Left lung (tissue), 10 donors: ENCODE measurements around the gene GRAMD4. TPM values are rescaled to one million over a fixed set of nuclear protein-coding genes. Genes with fewer than 3 reads are reported as not detected.

Source experiments
- ATAC-seq: fragments of 200-7000 bp; cut with Tn5 transposase; one replicate; pipeline ENCODE4 v1.9.1; 2020; ENCODE audit warnings: moderate library complexity
- DNase-seq, 4 donors: peaks; one replicate each; pipeline ENCODE4 v3.0.0-alpha.2; 2013 to 2020
- H3K27ac ChIP-seq, 2 donors: fragments of 200-600 bp; sonication (generic) in 1 of 2; one replicate each; pipeline versions ENCODE4 v1.5.0 to v1.8.0; 2020 to 2021
- H3K27me3 ChIP-seq, 2 donors: fragments of 200-600 bp; sonication (generic) in 1 of 2; one replicate each; pipeline versions ENCODE4 v1.5.0 to v1.8.0; 2020 to 2021
- H3K36me3 ChIP-seq, 2 donors: fragments of 200-600 bp; sonication (generic) in 1 of 2; one replicate each; pipeline versions ENCODE4 v1.5.0 to v1.8.0; 2020 to 2021
- H3K4me1 ChIP-seq, 2 donors: fragments of 200-600 bp; one replicate each; pipeline ENCODE4 v1.8.0; 2021
- H3K4me3 ChIP-seq, 2 donors: fragments of 200-600 bp; sonication (generic) in 1 of 2; one replicate each; pipeline versions ENCODE4 v1.5.0 to v1.8.0; 2020 to 2021; ENCODE audit warnings: mild to moderate bottlenecking in 1 of 2
- H3K9me3 ChIP-seq, 2 donors: fragments of 200-600 bp; sonication (generic) in 1 of 2; one replicate each; pipeline versions ENCODE4 v1.5.0 to v1.8.0; 2020 to 2021
- CTCF ChIP-seq, 2 donors: fragments of 200-600 bp; sonication (generic) in 1 of 2; IDR thresholded peaks; one replicate each; pipeline versions ENCODE4 v1.5.0 to v1.8.0; 2021; ENCODE audit warnings: antibody characterized with exemption in 2 of 2
- intact Hi-C, 2 donors: fragments of 100-400 bp; cut with DNase I; formaldehyde crosslinking; loops; one replicate each; pipeline versions ENCODE4 v1.11.2 to v1.14.2; 2022
- polyA plus RNA-seq, 6 donors: library from polyadenylated mRNA; unstranded; fragments of 120-200 nt; gene quantifications; one replicate each; pipeline ENCODE4 v1.2.1, GENCODE V29; 2013; ENCODE audit not compliant: insufficient read length in 6 of 6
- total RNA-seq, 2 donors: library from RNA; stranded (reverse); fragmentation: NEBNext Ultra II Directional; extraction: Animal tissue kit (Norgen Biotek cat#: 25700); gene quantifications; one replicate each; pipeline ENCODE4 v1.2.1, GENCODE V29; 2021
- donor health status: DM: no; HTN: yes; CAD: no.
- donor health status: DM: no; HTN: no; CAD: no.

The GRAMD4 gene
- total and polyA plus RNA-seq, 8 donors: 25.2 to 78.2 (median 36.6) TPM

GRCh38 chr22:46614025-46614931 is 5.9 kb upstream of the GRAMD4 start:
- Histone ChIP-seq H3K9me3 (no peaks in the 10 kb centered on the region), H3K36me3 (no peaks in the 10 kb centered on the region), H3K4me1 (peaks cover 13 to 59% of the 10 kb centered on the region in 2 donors), H3K27me3 (no peaks in the 10 kb centered on the region), H3K27ac (peak overlapping the region in 1 of 2 donors; percentile 45), H3K4me3 (peak overlapping the region in 1 of 2 donors; percentile 10)
- intact Hi-C loops: no loop called here
- ATAC-seq (no peak), DNase-seq (peak in 1 of 4 donors; percentile 87)
- TF ChIP-seq CTCF (IDR thresholded peaks at IDR 0.05): no peak

- ATAC-seq (peak; percentile 8), DNase-seq (peak in 1 of 4 donors; percentile 78)
- no peak for TF ChIP-seq CTCF (IDR thresholded peaks at IDR 0.05)
- intact Hi-C loops: no loop called here
- H3K27me3 ChIP-seq: no peaks in the 10 kb centered on the region
- peak overlapping the region in 1 of 2 donors; percentile 59 for H3K27ac ChIP-seq
- H3K9me3 ChIP-seq: no peaks in the 10 kb centered on the region
- H3K36me3 ChIP-seq: no peaks in the 10 kb centered on the region
- peaks cover 13 to 67% of the 10 kb centered on the region in 2 donors for H3K4me1 ChIP-seq
- H3K4me3 ChIP-seq: no peak overlapping the region
Measured at GRCh38 chr22:46617207-46617985, 2.8 kb upstream of the GRAMD4 start.

- H3K4me1 ChIP-seq: peaks cover 8 to 67% of the 10 kb centered on the region in 2 donors
- intact Hi-C loops: no loop called here
- H3K27me3 ChIP-seq: no peaks in the 10 kb centered on the region
- H3K4me3 ChIP-seq: no peak overlapping the region
- no peak for TF ChIP-seq CTCF (IDR thresholded peaks at IDR 0.05)
- peak in 1 of 4 donors; percentile 69 for DNase-seq
- H3K36me3 ChIP-seq: no peaks in the 10 kb centered on the region
- no peak for ATAC-seq
- H3K27ac ChIP-seq: peak overlapping the region in 1 of 2 donors; percentile 59
- H3K9me3 ChIP-seq: no peaks in the 10 kb centered on the region
Measured at GRCh38 chr22:46617986-46618647, 2.1 kb upstream of the GRAMD4 start.

- peak in 2 of 4 donors; percentile 76 to 80 for DNase-seq
- TF ChIP-seq CTCF (IDR thresholded peaks at IDR 0.05): no peak
- no peak overlapping the region for H3K4me3 ChIP-seq
- H3K4me1 ChIP-seq: peaks cover 3 to 67% of the 10 kb centered on the region in 2 donors
- peak; percentile 75 for ATAC-seq
- H3K36me3 ChIP-seq: no peaks in the 10 kb centered on the region
- H3K27ac ChIP-seq: no peak overlapping the region
- H3K27me3 ChIP-seq: no peaks in the 10 kb centered on the region
- H3K9me3 ChIP-seq: no peaks in the 10 kb centered on the region
- intact Hi-C loops: no loop called here
Measured at GRCh38 chr22:46618667-46619066, 1.5 kb upstream of the GRAMD4 start.
